Mesenchymal stem cell (in vitro differentiated cells and primary cell): ENCODE results near the gene GNAT1.

Experiments used
- DNase-seq: peaks from one replicate; pipeline ENCODE4 v3.0.0-alpha.2; 2013
- H2AFZ ChIP-seq: one replicate; pipeline ENCODE4 v1.6.1; 2013; ENCODE audit warnings: low read depth, mild to moderate bottlenecking, control low read depth, inconsistent platforms, low read length, moderate library complexity
- H2AK5ac ChIP-seq: 2 replicates; pipeline ENCODE4 v1.6.1; 2013; ENCODE audit warnings: low read length, moderate library complexity, mild to moderate bottlenecking, inconsistent platforms; ENCODE audit not compliant: severe bottlenecking
- H2BK120ac ChIP-seq: one replicate; pipeline ENCODE4 v1.6.1; 2013; ENCODE audit warnings: low read depth, mild to moderate bottlenecking, inconsistent platforms, low read length, moderate library complexity
- H2BK12ac ChIP-seq, 2 experiments: one replicate each; pipeline ENCODE4 v1.6.1; 2013; ENCODE audit warnings: inconsistent platforms in 2 of 2, low read length in 2 of 2, mild to moderate bottlenecking in 2 of 2, moderate library complexity in 2 of 2, control low read depth in 1 of 2
- H2BK15ac ChIP-seq: one replicate; pipeline ENCODE4 v1.6.1; 2013; ENCODE audit warnings: mild to moderate bottlenecking, low read depth, inconsistent platforms; ENCODE audit not compliant: poor library complexity, severe bottlenecking
- H2BK5ac ChIP-seq: 2 replicates; pipeline ENCODE4 v1.6.1; 2013; ENCODE audit warnings: low read depth, mild to moderate bottlenecking, low read length, control low read depth, inconsistent platforms; ENCODE audit not compliant: poor library complexity, severe bottlenecking
- H3K14ac ChIP-seq, 2 experiments: one replicate each; pipeline ENCODE4 v1.6.1; 2013; ENCODE audit warnings: inconsistent platforms in 2 of 2, low read length in 2 of 2, control low read depth in 1 of 2, mild to moderate bottlenecking in 1 of 2, moderate library complexity in 1 of 2
- H3K18ac ChIP-seq, 2 experiments: one replicate each; pipeline ENCODE4 v1.6.1; 2013; ENCODE audit warnings: inconsistent platforms in 2 of 2, low read length in 2 of 2, control low read depth in 1 of 2, low read depth in 1 of 2, mild to moderate bottlenecking in 1 of 2
- H3K23ac ChIP-seq, 2 experiments: one replicate each; pipeline ENCODE4 v1.6.1; 2013; ENCODE audit warnings: inconsistent platforms in 2 of 2, low read length in 2 of 2, mild to moderate bottlenecking in 2 of 2, moderate library complexity in 2 of 2, control low read depth in 1 of 2
- H3K27ac ChIP-seq: 2 replicates; pipeline ENCODE4 v1.5.1; 2013; ENCODE audit warnings: mild to moderate bottlenecking, moderate library complexity, low read length, control low read depth, inconsistent platforms; ENCODE audit not compliant: poor library complexity, severe bottlenecking
- H3K27me3 ChIP-seq, 2 experiments: 2 replicates each; pipeline versions ENCODE4 v1.6.1 to v1.7.0; 2013; ENCODE audit warnings: low read length in 2 of 2, mild to moderate bottlenecking in 2 of 2, moderate library complexity in 2 of 2, control low read depth in 1 of 2, inconsistent platforms in 1 of 2; ENCODE audit not compliant: control insufficient read depth in 1 of 2, insufficient read depth in 1 of 2
- H3K36me3 ChIP-seq, 2 experiments: 2 replicates each; pipeline versions ENCODE4 v1.6.1 to v1.7.0; 2013; ENCODE audit warnings: low read length in 2 of 2, control low read depth in 1 of 2, inconsistent platforms in 1 of 2, low read depth in 1 of 2, mild to moderate bottlenecking in 1 of 2; ENCODE audit not compliant: insufficient read depth in 2 of 2, control insufficient read depth in 1 of 2
- H3K4ac ChIP-seq, 2 experiments: one replicate each; pipeline ENCODE4 v1.6.1; 2013; ENCODE audit warnings: inconsistent platforms in 2 of 2, low read length in 2 of 2, mild to moderate bottlenecking in 2 of 2, moderate library complexity in 2 of 2, control low read depth in 1 of 2, low read depth in 1 of 2
- H3K4me1 ChIP-seq: 2 replicates; pipeline ENCODE4 v1.6.1; 2013; ENCODE audit warnings: low read depth, low read length, control low read depth; ENCODE audit not compliant: control insufficient read depth, insufficient read depth
- H3K4me2 ChIP-seq: 2 replicates; pipeline ENCODE4 v1.6.1; 2013; ENCODE audit warnings: low read length, mild to moderate bottlenecking, inconsistent platforms; ENCODE audit not compliant: poor library complexity, severe bottlenecking
- H3K4me3 ChIP-seq, 2 experiments: 2 replicates each; pipeline versions ENCODE4 v1.5.1 to v1.7.0; 2013; ENCODE audit warnings: low read length in 2 of 2, mild to moderate bottlenecking in 2 of 2, control low read depth in 1 of 2, low read depth in 1 of 2; ENCODE audit not compliant: insufficient read depth in 1 of 2
- H3K79me1 ChIP-seq: replicated peaks from 2 replicates; pipeline ENCODE4 v1.6.1; 2013; ENCODE audit warnings: mild to moderate bottlenecking, control low read depth, low read length, inconsistent platforms; ENCODE audit not compliant: poor library complexity, severe bottlenecking
- H3K9ac ChIP-seq: 2 replicates; pipeline ENCODE4 v1.7.0; 2013; ENCODE audit warnings: mild to moderate bottlenecking, low read length, moderate library complexity
- H3K9me3 ChIP-seq: 2 replicates; pipeline ENCODE4 v1.7.0; 2013; ENCODE audit warnings: mild to moderate bottlenecking, low read length; ENCODE audit not compliant: control insufficient read depth
- H4K8ac ChIP-seq: one replicate; pipeline ENCODE4 v1.6.1; 2013; ENCODE audit warnings: inconsistent platforms, mild to moderate bottlenecking, low read length, moderate library complexity
- H4K91ac ChIP-seq: one replicate; pipeline ENCODE4 v1.6.1; 2013; ENCODE audit warnings: mild to moderate bottlenecking, low read length, inconsistent platforms
- WGBS: methylation state at CpG from one replicate; pipeline ENCODE4 v1.1.7; 2013; ENCODE audit warnings: mixed read lengths; 5-methylcytosine and 5-hydroxymethylcytosine counted together

Gene GNAT1

GRCh38 chr3:50207359-50208042, 16.1 kb downstream of the GNAT1 start:
- Histone ChIP-seq H3K27me3 (peaks cover 62 to 65% of the 10 kb centered on the region in 2 experiments), H3K23ac (no peak overlapping the region), H2BK5ac (no peak overlapping the region), H3K14ac (no peak overlapping the region), H2BK12ac (no peak overlapping the region), H3K9ac (no peak overlapping the region), H2BK15ac (no peak overlapping the region), H3K36me3 (no peaks in the 10 kb centered on the region), H4K91ac (no peak overlapping the region), H3K4me1 (peaks cover 27% of the 10 kb centered on the region), H2AFZ (no peak overlapping the region), H3K4me3 (no peak overlapping the region), H3K18ac (no peak overlapping the region), H3K4ac (no peak overlapping the region), H2BK120ac (no peak overlapping the region), H3K79me1 (no peaks in the 10 kb centered on the region), H4K8ac (no peak overlapping the region), H2AK5ac (no peak overlapping the region), H3K27ac (no peak overlapping the region), H3K9me3 (no peaks in the 10 kb centered on the region), H3K4me2 (no peak overlapping the region)
- WGBS: 87% methylated on average over 16 of the region's 17 CpGs
- DNase-seq: no peak

DNA sequence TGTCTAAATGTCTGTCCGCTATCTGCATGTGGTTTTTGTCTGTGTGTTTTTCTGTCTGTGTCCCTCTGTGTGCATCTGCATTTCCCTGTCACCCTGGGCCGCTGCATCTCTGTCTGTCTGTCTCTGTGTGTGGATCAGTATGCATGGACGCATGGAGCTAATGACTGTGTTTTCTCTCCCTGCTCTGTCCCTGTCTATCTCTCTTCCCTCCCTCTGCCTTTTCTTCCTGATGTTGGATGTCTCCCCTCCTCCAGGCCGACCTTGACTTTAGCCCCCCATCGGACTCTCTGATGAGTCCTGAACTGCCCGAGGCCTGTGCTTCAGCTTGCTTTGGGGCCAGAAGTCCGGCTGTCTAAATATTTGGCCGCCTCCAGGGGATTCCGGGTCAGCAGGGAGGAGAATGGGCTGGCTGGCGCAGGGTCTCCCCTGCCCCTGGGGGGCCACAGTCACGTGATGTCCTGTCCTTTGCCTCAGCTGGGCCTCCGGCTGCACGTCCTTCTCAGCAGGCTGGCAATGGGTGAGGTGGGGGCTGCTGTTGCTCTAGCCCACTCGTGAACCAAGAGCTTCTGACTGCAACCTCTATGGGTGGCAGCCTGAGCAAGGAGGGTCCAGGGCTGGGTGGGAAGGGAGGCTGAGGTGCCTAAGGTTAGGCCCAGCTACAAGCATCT, 17.4 kb downstream of the GNAT1 start:
- Histone ChIP-seq H3K9me3 (no peaks in the 10 kb centered on the region), H2AK5ac (no peak overlapping the region), H3K9ac (no peak overlapping the region), H2BK15ac (no peak overlapping the region), H3K4me2 (no peak overlapping the region), H2BK5ac (no peak overlapping the region), H3K27ac (no peak overlapping the region), H4K91ac (no peak overlapping the region), H3K4ac (no peak overlapping the region), H2BK120ac (no peak overlapping the region), H3K14ac (no peak overlapping the region), H2AFZ (no peak overlapping the region), H4K8ac (no peak overlapping the region), H3K79me1 (no peaks in the 10 kb centered on the region), H3K36me3 (no peaks in the 10 kb centered on the region), H3K23ac (no peak overlapping the region), H3K4me1 (peaks cover 20% of the 10 kb centered on the region), H3K4me3 (no peak overlapping the region), H3K27me3 (peaks cover 49 to 52% of the 10 kb centered on the region in 2 experiments), H3K18ac (no peak overlapping the region), H2BK12ac (no peak overlapping the region)
- 77% methylated on average over 13 of the region's 14 CpGs for WGBS
- no peak for DNase-seq

DNA sequence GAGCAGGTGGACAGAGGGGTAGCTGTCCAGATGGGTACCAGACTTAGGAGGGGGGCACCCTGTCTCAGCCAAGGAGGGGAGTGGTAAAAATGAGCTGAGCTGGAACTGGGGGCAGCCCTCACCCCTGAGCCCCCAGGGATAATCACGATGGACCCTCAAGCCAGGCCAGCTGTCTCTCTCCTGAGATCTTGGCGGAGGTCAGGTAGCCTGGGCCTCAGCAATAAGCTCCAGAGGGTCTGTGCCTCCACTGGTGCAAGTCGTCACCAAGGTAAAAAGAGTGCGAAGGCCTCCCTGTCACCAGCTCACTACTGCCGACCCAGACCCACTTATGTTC, 18.7 kb downstream of the GNAT1 start:
- H2BK12ac ChIP-seq: no peak overlapping the region
- no peaks in the 10 kb centered on the region for H3K79me1 ChIP-seq
- H2AFZ ChIP-seq: no peak overlapping the region
- no peak overlapping the region for H3K4ac ChIP-seq
- no peaks in the 10 kb centered on the region for H3K9me3 ChIP-seq
- no peak overlapping the region for H4K8ac ChIP-seq
- H3K27ac ChIP-seq: no peak overlapping the region
- H2AK5ac ChIP-seq: no peak overlapping the region
- no peak for DNase-seq
- H3K4me1 ChIP-seq: peaks cover 15% of the 10 kb centered on the region
- no peak overlapping the region for H3K4me2 ChIP-seq
- H4K91ac ChIP-seq: no peak overlapping the region
- H3K36me3 ChIP-seq: no peaks in the 10 kb centered on the region
- H2BK15ac ChIP-seq: no peak overlapping the region
- no peak overlapping the region for H3K23ac ChIP-seq
- no peak overlapping the region for H3K4me3 ChIP-seq
- H2BK120ac ChIP-seq: no peak overlapping the region
- H3K18ac ChIP-seq: no peak overlapping the region
- no peak overlapping the region for H3K9ac ChIP-seq
- peaks cover 38 to 54% of the 10 kb centered on the region in 2 experiments for H3K27me3 ChIP-seq
- WGBS: 90% methylated on average over 5 of the region's 5 CpGs
- H3K14ac ChIP-seq: no peak overlapping the region
- H2BK5ac ChIP-seq: no peak overlapping the region

DNA sequence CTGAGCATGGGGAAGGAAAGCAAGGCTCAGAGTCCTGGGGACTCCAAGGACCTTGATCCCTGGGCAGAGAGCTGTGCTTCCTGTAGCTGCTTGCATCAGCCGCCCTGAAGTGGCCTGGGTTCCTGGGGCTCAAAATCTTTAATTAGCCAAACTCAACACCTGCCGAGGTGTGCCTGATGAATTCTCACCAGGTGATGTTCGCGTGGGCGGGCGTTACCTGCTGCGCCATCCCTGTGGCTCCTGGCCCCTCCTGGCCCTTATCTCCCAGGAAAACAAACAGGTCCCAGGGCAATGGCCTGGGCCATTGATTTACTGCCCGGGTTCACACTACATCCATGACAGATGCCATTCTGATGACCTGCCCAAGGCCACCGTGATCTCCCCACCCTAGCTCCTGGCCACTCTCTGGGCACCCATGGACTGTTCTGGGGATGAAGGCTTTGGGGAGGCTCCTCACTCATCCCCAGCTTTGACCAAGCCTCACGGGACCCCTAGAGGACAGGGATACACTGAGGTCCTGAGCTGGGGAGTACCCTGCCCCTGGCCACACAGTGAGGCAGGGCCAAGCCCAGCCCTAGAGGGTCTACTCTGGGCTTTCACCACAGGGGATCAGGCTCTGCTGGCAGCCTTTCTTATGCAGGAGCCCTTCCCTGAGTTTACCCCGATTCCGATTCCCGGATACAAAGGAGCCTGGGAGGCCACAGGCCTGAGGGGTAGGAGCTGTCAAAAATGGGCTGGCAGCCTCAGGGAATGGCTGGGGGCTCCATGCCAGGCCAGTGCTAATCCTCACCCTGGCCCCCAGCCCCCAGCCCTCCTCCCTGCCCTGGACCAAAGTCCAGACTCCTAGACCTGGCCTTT, 19.3 kb downstream of the GNAT1 start:
- no peak for DNase-seq
- Histone ChIP-seq H2AFZ (no peak overlapping the region), H2BK5ac (no peak overlapping the region), H3K4ac (no peak overlapping the region), H2BK12ac (no peak overlapping the region), H4K91ac (no peak overlapping the region), H3K14ac (no peak overlapping the region), H3K9ac (no peak overlapping the region), H3K79me1 (no peaks in the 10 kb centered on the region), H3K18ac (no peak overlapping the region), H3K4me3 (no peak overlapping the region), H3K27ac (no peak overlapping the region), H3K23ac (no peak overlapping the region), H2BK120ac (no peak overlapping the region), H3K4me2 (no peak overlapping the region), H2AK5ac (no peak overlapping the region), H3K9me3 (no peaks in the 10 kb centered on the region), H2BK15ac (no peak overlapping the region), H3K4me1 (peaks cover 9% of the 10 kb centered on the region), H3K36me3 (no peaks in the 10 kb centered on the region), H3K27me3 (peaks cover 34 to 52% of the 10 kb centered on the region in 2 experiments), H4K8ac (no peak overlapping the region)
- 90% methylated on average over 13 of the region's 13 CpGs for WGBS
